Upper lobe of left lung (tissue), 6 donors: Measurements from ENCODE around the gene SLC25A11. TPM values are rescaled to one million over a fixed set of nuclear protein-coding genes. Genes with fewer than 3 reads are reported as not detected.

Source experiments
- ATAC-seq, 2 donors: fragments of 200-7000 bp; cut with Tn5 transposase; one replicate each; pipeline ENCODE4 v1.9.1; 2022; ENCODE audit warnings: mild to moderate bottlenecking in 2 of 2, moderate library complexity in 2 of 2; ENCODE audit not compliant: low FRiP score in 2 of 2
- DNase-seq, 2 donors: peaks; one replicate each; pipeline ENCODE4 v3.0.0-alpha.2; 2019 to 2020
- H3K27ac ChIP-seq, 4 donors: fragments of 200-600 bp; sonication (generic); one replicate each; pipeline ENCODE4 v1.5.1; 2016 to 2019
- H3K27me3 ChIP-seq, 4 donors: fragments of 200-600 bp; sonication (generic); one replicate each; pipeline ENCODE4 v1.5.1; 2017 to 2019
- H3K36me3 ChIP-seq, 4 donors: fragments of 200-600 bp; sonication (generic); one replicate each; pipeline ENCODE4 v1.5.1; 2016 to 2019
- H3K4me1 ChIP-seq, 4 donors: fragments of 200-600 bp; sonication (generic); one replicate each; pipeline ENCODE4 v1.5.1; 2018 to 2019
- H3K4me3 ChIP-seq, 4 donors: fragments of 200-600 bp; sonication (generic); one replicate each; pipeline ENCODE4 v1.5.1; 2017 to 2019; ENCODE audit warnings: mild to moderate bottlenecking in 2 of 4, moderate library complexity in 1 of 4
- H3K9me3 ChIP-seq, 4 donors: fragments of 200-600 bp; sonication (generic); one replicate each; pipeline ENCODE4 v1.5.1; 2018 to 2019
- EP300 ChIP-seq, 4 donors: sonication (generic); formaldehyde crosslinking; IDR thresholded peaks; one replicate each; pipeline ENCODE4 v1.5.1; 2017; ENCODE audit warnings: antibody characterized with exemption in 4 of 4, control low read depth in 2 of 4
- POLR2A ChIP-seq, 4 donors: fragments of 450-650 bp; IDR thresholded peaks; one replicate each; pipeline ENCODE4 v1.5.1; 2016 to 2017; ENCODE audit warnings: antibody characterized with exemption in 4 of 4, mild to moderate bottlenecking in 2 of 4
- POLR2AphosphoS5 ChIP-seq, 2 donors: sonication (generic); formaldehyde crosslinking; IDR thresholded peaks; one replicate each; pipeline ENCODE4 v1.5.1; 2017; ENCODE audit warnings: antibody characterized with exemption in 2 of 2
- WGBS, 2 donors: methylation state at CpG; one replicate each; pipeline ENCODE4 v1.1.5; 2017 to 2018; 5-methylcytosine and 5-hydroxymethylcytosine counted together
- total RNA-seq, 6 donors: library from RNA; depleted of rRNA in 4 of 6; stranded (reverse); fragments of >200 nt in 4 of 6; gene quantifications; one replicate each; pipeline versions ENCODE4 v1.1.0 to v1.2.1, GENCODE V29; 2016 to 2021
- TF ChIP-seq, protein P1 (sequence below), 6 experiments: fragments of 450-650 bp in 4 of 6; fragments of 200-600 bp in 2 of 6; sonication (generic) in 2 of 6; IDR thresholded peaks; one replicate each; pipeline ENCODE4 v1.5.1; 2016 to 2019; ENCODE audit warnings: antibody characterized with exemption in 6 of 6
- donor health status: DM: no; HTN: no; CAD: no; lungs with moderate emphysema.
- donor health status: DM: no; HTN: yes; CAD: no; lungs with severe emphysema.

SLC25A11 gene, protein sequence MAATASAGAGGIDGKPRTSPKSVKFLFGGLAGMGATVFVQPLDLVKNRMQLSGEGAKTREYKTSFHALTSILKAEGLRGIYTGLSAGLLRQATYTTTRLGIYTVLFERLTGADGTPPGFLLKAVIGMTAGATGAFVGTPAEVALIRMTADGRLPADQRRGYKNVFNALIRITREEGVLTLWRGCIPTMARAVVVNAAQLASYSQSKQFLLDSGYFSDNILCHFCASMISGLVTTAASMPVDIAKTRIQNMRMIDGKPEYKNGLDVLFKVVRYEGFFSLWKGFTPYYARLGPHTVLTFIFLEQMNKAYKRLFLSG
- 10 to 100 TPM; 37.5 to 69.2 (median 47.9) TPM for total RNA-seq

DNA sequence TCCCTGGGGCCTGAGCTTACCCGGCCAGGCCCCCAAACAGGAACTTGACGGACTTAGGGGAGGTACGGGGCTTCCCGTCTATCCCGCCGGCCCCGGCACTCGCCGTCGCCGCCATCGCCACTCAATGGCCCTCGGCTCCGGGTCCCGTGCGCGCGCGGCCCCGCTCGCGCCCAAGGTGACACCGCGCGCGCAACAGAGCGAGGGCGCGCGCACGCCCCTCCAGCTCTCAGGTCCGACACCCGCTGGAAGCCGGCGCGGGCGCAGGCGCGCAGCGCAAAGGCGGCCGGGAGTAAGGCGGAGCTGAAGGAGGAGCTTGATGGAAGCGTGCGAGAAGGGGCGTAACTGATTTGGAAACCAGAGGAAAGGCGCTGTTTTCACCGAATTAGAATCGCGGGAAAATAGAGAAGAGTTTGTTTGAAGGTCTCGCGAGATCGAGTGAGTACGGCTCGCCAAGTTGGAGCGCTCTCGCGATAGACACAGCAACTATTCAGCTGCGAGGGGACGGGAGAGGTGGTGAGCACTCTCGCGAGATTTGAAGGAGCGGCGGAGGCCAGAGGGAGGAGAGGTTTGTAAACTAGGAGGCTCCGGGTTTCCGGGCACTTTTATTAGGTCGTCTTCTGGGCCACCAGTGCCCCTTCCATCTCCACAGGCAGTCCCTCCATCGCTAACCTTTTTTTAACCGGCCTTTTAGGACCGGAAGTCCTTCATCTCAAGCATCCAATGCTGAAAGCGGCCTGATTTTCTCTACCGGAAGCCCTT is at the start of gene SLC25A11, which contains the start of gene RNF167:
Gene SLC25A11, minus strand, starts transcription at position 251 of the 759 bp plus-strand sequence. Its CDS starts 136 bp downstream, at position 115.
Gene RNF167, plus strand, starts transcription at position 473 of the 759 bp plus-strand sequence. CDS start 642 bp downstream, outside the sequence.
- TF ChIP-seq POLR2AphosphoS5 (IDR thresholded peaks at IDR 0.05) = peak; percentile 58 to 83
- no peak for TF ChIP-seq EP300 (IDR thresholded peaks at IDR 0.05)
- TF ChIP-seq, protein P1, sequence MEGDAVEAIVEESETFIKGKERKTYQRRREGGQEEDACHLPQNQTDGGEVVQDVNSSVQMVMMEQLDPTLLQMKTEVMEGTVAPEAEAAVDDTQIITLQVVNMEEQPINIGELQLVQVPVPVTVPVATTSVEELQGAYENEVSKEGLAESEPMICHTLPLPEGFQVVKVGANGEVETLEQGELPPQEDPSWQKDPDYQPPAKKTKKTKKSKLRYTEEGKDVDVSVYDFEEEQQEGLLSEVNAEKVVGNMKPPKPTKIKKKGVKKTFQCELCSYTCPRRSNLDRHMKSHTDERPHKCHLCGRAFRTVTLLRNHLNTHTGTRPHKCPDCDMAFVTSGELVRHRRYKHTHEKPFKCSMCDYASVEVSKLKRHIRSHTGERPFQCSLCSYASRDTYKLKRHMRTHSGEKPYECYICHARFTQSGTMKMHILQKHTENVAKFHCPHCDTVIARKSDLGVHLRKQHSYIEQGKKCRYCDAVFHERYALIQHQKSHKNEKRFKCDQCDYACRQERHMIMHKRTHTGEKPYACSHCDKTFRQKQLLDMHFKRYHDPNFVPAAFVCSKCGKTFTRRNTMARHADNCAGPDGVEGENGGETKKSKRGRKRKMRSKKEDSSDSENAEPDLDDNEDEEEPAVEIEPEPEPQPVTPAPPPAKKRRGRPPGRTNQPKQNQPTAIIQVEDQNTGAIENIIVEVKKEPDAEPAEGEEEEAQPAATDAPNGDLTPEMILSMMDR (IDR thresholded peaks at IDR 0.05) = peak in 3 of 6 experiments; percentile 7 to 25 (median 19)
- peak in 3 of 4 donors; percentile 26 to 87 (median 54) for TF ChIP-seq POLR2A (IDR thresholded peaks at IDR 0.05)
- 0% methylated on average over 71 of the region's 72 CpGs for WGBS, 2 donors
- Histone ChIP-seq H3K9me3 (no peaks in the 10 kb centered on the region), H3K36me3 (peaks cover 18 to 58% (median 46%) of the 10 kb centered on the region in 4 donors), H3K27ac (peak within 1 kb of the TSS; percentile 84 to 99 (median 94)), H3K4me3 (peak within 1 kb of the TSS; percentile 63 to 85 (median 72)), H3K4me1 (peaks cover 42 to 63% (median 53%) of the 10 kb centered on the region in 4 donors), H3K27me3 (no peaks in the 10 kb centered on the region)
- ATAC-seq = peak; percentile 95 to 96
- peak; percentile 97 to 98 for DNase-seq

DNA sequence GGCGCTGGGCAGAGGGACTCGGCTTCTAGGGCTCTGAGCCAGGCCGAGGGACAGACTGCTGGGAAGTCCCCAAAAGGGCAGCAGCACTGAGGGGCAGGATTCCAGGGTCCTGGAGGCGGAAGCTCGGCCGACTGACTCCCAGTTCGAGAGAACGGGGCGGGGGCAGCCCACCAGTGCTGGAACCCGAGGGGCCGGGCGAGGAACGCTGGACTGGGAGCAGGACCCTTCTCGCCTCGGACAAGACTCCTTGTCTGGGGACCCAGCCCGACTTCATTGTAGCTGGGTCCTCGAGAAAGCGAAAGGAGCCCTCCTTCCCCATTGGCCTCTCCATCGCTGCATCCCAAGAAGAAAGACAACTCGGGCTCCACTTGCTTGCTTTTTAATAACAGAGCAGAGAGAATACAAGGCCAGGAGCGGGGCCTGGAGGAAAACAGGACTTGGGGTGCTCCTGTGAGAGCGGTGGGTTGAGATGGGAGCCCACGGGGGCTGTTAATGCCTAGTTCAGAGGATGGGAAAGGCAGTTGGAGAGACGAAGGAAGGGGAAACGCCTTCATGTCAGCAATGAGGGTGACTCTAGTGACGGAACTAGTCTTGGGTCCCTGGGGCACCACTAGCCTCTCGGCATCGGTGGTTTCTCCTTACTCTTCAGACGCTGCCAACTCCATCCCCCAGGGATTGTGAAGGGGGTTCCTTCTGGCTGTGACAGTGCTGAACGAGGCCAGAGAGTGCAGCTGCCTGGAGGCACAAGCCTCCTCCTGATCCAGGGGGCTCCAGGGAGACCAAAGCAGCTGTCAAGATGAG is 48.1 kb upstream of the SLC25A11 start:
- Histone ChIP-seq H3K27me3 (no peaks in the 10 kb centered on the region), H3K9me3 (no peaks in the 10 kb centered on the region), H3K36me3 (peaks cover 0 to 26% (median 11%) of the 10 kb centered on the region in 4 donors), H3K4me3 (peak overlapping the region; percentile 90 to 98 (median 96)), H3K27ac (peak overlapping the region; percentile 90 to 99 (median 95)), H3K4me1 (peaks cover 22 to 29% (median 22%) of the 10 kb centered on the region in 4 donors)
- peak in 1 of 4 donors; percentile 20 for TF ChIP-seq POLR2A (IDR thresholded peaks at IDR 0.05)
- TF ChIP-seq, protein P1 (IDR thresholded peaks at IDR 0.05) = no peak
- ATAC-seq = peak in 1 of 2 donors; percentile 1
- DNase-seq = no peak
- WGBS, 2 donors = 1 to 4% methylated on average over 18 to 26 of the region's 30 CpGs

DNA sequence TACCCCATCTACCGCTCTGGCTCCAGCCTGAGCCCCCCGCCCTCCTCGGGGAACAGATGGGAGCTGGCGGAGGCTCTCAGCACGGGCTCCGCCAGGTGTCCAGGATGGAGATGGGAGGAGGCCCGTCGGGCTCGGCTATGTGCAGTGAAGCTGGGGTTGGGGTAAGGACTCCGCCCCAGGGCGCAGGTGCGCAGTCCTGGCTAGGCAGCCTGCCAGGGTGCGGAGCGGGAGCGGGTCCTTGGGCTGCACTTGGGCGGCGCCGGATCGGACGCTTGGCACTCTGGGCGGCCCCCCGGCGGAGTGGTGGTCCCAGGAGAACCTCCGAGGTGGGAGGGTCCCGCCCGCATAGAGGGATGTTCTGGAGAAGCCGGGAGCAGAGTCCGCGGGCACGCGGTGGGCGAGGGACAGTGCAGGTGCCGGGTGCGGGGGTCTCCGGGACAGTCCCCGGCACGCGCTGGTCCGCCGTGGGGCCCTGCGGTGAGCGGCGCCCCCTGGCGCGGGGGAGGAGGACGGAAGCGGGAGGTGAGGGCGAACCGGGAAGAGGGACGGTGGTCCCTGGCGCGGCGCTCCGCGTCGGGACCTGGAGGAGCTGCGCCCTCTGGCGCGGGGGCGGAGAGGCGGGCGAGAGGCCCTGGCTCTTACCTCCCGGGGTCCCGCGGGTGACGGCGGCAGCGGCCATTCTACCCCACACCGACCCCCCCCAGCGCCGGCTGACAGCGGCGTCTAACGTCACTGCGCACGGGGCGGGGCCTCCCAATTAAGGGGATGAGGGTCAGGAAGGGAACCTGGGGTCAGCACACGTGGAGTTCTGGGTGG is 47.3 kb upstream of the SLC25A11 start, which contains the start of gene CAMTA2:
Gene CAMTA2, minus strand, starts transcription at position 725 of the 816 bp plus-strand sequence. CDS start 1,453 bp downstream, outside the sequence.
- WGBS, 2 donors = 0 to 1% methylated on average over 1 to 54 of the region's 78 CpGs
- Histone ChIP-seq H3K36me3 (peaks cover 0 to 34% (median 19%) of the 10 kb centered on the region in 4 donors), H3K4me3 (peak within 1 kb of the TSS; percentile 90 to 98 (median 96)), H3K9me3 (no peaks in the 10 kb centered on the region), H3K27ac (peak within 1 kb of the TSS; percentile 90 to 99 (median 95)), H3K4me1 (peaks cover 22 to 29% (median 22%) of the 10 kb centered on the region in 4 donors), H3K27me3 (no peaks in the 10 kb centered on the region)
- DNase-seq (peak; percentile 92 to 97), ATAC-seq (peak; percentile 93 to 97)
- TF ChIP-seq POLR2A (IDR thresholded peaks at IDR 0.05) (peak in 3 of 4 donors; percentile 58 to 84 (median 84)), EP300 (IDR thresholded peaks at IDR 0.05) (no peak), POLR2AphosphoS5 (IDR thresholded peaks at IDR 0.05) (peak; percentile 76 to 91)
- TF ChIP-seq, protein P1 (IDR thresholded peaks at IDR 0.05) = peak; percentile 73 to 97 (median 92)
